ENCODE data around the gene PPP1R15A.

GRCh38 chr19:48918071-48918470 is 45.9 kb downstream of the PPP1R15A start:
- TF ChIP-seq CTCF (IDR thresholded peaks at IDR 0.05) (no peak), POLR2A (IDR thresholded peaks at IDR 0.05; ENCODE audit: low read depth) (no peak), POLR2AphosphoS5 (IDR thresholded peaks at IDR 0.05) (no peak)

All from esophagus muscularis mucosa (tissue), 3 donors.